ENCODE data around the gene ACSF3. TPM values are rescaled to one million over a fixed set of nuclear protein-coding genes. Genes with fewer than 3 reads are reported as not detected.

ACSF3 gene
- total RNA-seq, 1 experiment from 2014 or later: 74.5 TPM

DNA sequence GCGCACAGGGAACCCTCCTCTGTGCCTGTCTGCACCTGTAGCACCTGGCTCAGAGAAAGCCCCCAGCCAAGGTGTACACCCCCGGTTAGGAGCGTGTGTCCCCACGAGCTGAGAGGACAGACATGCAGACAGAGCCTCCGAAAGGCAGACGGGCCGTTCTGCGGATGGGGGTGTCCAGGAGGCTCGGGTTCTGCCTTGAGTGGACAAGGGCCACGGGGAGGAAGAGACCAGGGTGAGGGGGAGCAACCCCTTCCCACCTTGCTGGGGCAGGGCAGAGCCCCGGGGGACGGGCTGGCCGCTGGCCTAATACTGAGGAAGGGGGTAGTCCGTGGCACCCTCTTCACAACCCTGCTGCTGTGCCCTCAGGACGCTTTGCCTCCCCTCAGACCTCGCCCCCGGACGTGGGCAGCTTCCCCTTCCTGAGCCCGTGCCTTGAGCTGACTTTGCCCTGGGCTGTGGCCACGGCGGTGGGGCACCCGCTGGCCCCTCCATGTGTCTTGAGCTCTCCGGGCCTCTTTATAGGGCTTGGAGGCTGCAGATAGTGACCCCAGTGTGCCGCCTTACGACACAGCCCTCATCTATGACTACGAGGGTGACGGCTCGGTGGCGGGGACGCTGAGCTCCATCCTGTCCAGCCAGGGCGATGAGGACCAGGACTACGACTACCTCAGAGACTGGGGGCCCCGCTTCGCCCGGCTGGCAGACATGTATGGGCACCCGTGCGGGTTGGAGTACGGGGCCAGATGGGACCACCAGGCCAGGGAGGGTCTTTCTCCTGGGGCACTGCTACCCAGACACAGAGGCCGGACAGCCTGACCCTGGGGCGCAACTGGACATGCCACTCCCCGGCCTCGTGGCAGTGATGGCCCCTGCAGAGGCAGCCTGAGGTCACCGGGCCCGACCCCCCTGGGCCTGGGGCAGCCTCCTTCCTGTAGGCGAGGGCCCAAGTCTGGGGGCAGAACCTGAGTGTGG lies 101.0 kb downstream of the ACSF3 start:
- Histone ChIP-seq H3K4me3 (replicated peaks in 1 of 2; ENCODE audit: low read depth in 1 of 2, low read length in 2 of 2) (no peak overlapping the region), H2AFZ (ENCODE audit: low read depth, low read length, poor library complexity, severe bottlenecking) (no peak overlapping the region), H3K4me1 (ENCODE audit: control insufficient read depth in 1 of 2, insufficient read depth in 2 of 2, low read length in 2 of 2) (peaks cover 0 to 17% of the 10 kb centered on the region in 2 experiments; a peak in 2 of 4 replicates), H3K9me2 (ENCODE audit: insufficient read depth) (no peaks in the 10 kb centered on the region), H4K20me1 (ENCODE audit: insufficient read depth) (no peaks in the 10 kb centered on the region), H3K27me3 (ENCODE audit: insufficient read depth, low read length) (no peaks in the 10 kb centered on the region), H3K79me2 (ENCODE audit: insufficient read depth, low read length) (no peaks in the 10 kb centered on the region), H3K4me2 (ENCODE audit: low read length) (no peak overlapping the region), H3K9me3 (ENCODE audit: control insufficient read depth in 1 of 2, insufficient read depth in 1 of 2, low read depth in 1 of 2, low read length in 2 of 2) (no peaks in the 10 kb centered on the region), H3K36me3 (ENCODE audit: control insufficient read depth in 1 of 2, insufficient read depth in 2 of 2, low read length in 2 of 2) (no peaks in the 10 kb centered on the region), H3K27ac (ENCODE audit: low read depth, low read length) (no peak overlapping the region), H3K9ac (ENCODE audit: low read length) (no peak overlapping the region)
- RAD21 ChIA-PET (ENCODE audit: low non-redundant PET in 1 of 2, low total read pairs in 2 of 2, uncharacterized antibody in 2 of 2, unreplicated experiment in 2 of 2): no interaction called here
- TF ChIP-seq SRF (IDR thresholded peaks at IDR 0.05; ENCODE audit: low read depth) (no peak), POLR2AphosphoS5 (IDR thresholded peaks at IDR 0.05; ENCODE audit: low read depth, low read length) (no peak), TCF7L2 (IDR thresholded peaks at IDR 0.05; ENCODE audit: borderline replicate concordance, extremely low read depth, insufficient read depth, insufficient read length) (no peak)
- TF ChIP-seq, protein P1, sequence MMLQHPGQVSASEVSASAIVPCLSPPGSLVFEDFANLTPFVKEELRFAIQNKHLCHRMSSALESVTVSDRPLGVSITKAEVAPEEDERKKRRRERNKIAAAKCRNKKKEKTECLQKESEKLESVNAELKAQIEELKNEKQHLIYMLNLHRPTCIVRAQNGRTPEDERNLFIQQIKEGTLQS (IDR thresholded peaks at IDR 0.05): no peak
- CTCF ChIA-PET: no interaction called here
- no peak for ATAC-seq
- no TSS peak for BruUV-seq (replicated peaks)
- POLR2A ChIA-PET: no interaction called here
- DNase-seq (ENCODE audit: low read depth, low spot score): no peak
- intact Hi-C loops (cut with micrococcal nuclease): no loop called here

DNA sequence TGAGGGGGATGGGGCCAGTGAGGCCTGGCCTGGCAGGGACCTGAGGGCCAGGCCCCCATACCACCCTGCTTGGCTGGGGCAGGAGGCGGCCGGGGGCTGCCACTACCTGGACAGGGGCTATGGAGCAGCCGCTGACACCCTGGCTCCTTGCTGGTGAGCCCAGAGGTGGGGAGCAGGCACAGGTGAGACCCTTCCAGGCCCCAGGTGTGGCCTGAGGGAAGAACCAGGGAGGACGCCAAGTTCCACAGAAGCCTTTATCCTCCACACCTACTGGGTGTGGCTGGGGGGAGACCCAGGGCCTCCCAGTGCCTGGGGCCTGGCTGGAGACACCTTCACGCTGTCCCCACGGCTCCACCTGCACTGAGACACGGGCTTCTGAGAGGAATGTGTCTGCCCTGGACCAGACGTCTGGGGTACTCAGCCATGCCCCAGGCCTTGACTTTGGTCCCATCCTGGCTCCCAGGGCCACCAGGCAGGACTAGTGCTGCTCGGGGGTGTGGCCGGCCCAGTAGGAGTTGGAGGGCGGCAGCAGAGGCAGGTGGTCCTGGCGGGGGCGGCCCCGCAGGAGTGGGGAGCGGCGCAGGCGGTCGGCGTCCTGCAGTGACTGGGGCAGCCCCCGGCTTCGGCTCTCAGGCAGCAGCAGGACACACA lies 102.0 kb downstream of the ACSF3 start:
- peaks cover 5 to 27% of the 10 kb centered on the region in 2 experiments for H3K4me1 ChIP-seq (ENCODE audit: control insufficient read depth in 1 of 2, insufficient read depth in 2 of 2, low read length in 2 of 2)
- no peak overlapping the region for H3K4me2 ChIP-seq (ENCODE audit: low read length)
- no peaks in the 10 kb centered on the region for H3K9me3 ChIP-seq (ENCODE audit: control insufficient read depth in 1 of 2, insufficient read depth in 1 of 2, low read depth in 1 of 2, low read length in 2 of 2)
- H3K27ac ChIP-seq (ENCODE audit: low read depth, low read length): no peak overlapping the region; the same call in 1 of the 2 replicates
- no peak for ATAC-seq
- H3K79me2 ChIP-seq (ENCODE audit: insufficient read depth, low read length): no peaks in the 10 kb centered on the region
- H3K4me3 ChIP-seq (replicated peaks in 1 of 2; ENCODE audit: low read depth in 1 of 2, low read length in 2 of 2): no peak overlapping the region
- no peaks in the 10 kb centered on the region for H4K20me1 ChIP-seq (ENCODE audit: insufficient read depth)
- ChIA-PET POLR2A (no interaction called here), RAD21 (ENCODE audit: low non-redundant PET in 1 of 2, low total read pairs in 2 of 2, uncharacterized antibody in 2 of 2, unreplicated experiment in 2 of 2) (no interaction called here), CTCF (no interaction called here)
- no peak overlapping the region for H3K9ac ChIP-seq (ENCODE audit: low read length)
- H3K9me2 ChIP-seq (ENCODE audit: insufficient read depth): no peaks in the 10 kb centered on the region
- no peak overlapping the region for H2AFZ ChIP-seq (ENCODE audit: low read depth, low read length, poor library complexity, severe bottlenecking)
- no peak for DNase-seq (ENCODE audit: low read depth, low spot score)
- intact Hi-C loops (cut with micrococcal nuclease): no loop called here
- no peaks in the 10 kb centered on the region for H3K36me3 ChIP-seq (ENCODE audit: control insufficient read depth in 1 of 2, insufficient read depth in 2 of 2, low read length in 2 of 2)
- no peaks in the 10 kb centered on the region for H3K27me3 ChIP-seq (ENCODE audit: insufficient read depth, low read length)
- BruUV-seq (replicated peaks): no TSS peak
- TF ChIP-seq, protein P2, sequence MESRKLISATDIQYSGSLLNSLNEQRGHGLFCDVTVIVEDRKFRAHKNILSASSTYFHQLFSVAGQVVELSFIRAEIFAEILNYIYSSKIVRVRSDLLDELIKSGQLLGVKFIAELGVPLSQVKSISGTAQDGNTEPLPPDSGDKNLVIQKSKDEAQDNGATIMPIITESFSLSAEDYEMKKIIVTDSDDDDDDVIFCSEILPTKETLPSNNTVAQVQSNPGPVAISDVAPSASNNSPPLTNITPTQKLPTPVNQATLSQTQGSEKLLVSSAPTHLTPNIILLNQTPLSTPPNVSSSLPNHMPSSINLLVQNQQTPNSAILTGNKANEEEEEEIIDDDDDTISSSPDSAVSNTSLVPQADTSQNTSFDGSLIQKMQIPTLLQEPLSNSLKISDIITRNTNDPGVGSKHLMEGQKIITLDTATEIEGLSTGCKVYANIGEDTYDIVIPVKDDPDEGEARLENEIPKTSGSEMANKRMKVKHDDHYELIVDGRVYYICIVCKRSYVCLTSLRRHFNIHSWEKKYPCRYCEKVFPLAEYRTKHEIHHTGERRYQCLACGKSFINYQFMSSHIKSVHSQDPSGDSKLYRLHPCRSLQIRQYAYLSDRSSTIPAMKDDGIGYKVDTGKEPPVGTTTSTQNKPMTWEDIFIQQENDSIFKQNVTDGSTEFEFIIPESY (IDR thresholded peaks at IDR 0.05; ENCODE audit: extremely low read depth, insufficient replicate concordance, low read length): no peak
- TF ChIP-seq FOSL1 (IDR thresholded peaks at IDR 0.05; ENCODE audit: low read depth) (no peak), ZNF274 (IDR thresholded peaks at IDR 0.05; ENCODE audit: low read depth, low read length) (no peak), EZH2phosphoT487 (IDR thresholded peaks at IDR 0.05; ENCODE audit: borderline replicate concordance) (no peak), POLR2AphosphoS5 (IDR thresholded peaks at IDR 0.05; ENCODE audit: low read depth, low read length) (no peak), SIN3A (IDR thresholded peaks at IDR 0.05; ENCODE audit: low read depth) (no peak)
- TF ChIP-seq, protein P3, sequence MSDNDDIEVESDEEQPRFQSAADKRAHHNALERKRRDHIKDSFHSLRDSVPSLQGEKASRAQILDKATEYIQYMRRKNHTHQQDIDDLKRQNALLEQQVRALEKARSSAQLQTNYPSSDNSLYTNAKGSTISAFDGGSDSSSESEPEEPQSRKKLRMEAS (IDR thresholded peaks at IDR 0.05): no peak
- TF ChIP-seq, protein P4, sequence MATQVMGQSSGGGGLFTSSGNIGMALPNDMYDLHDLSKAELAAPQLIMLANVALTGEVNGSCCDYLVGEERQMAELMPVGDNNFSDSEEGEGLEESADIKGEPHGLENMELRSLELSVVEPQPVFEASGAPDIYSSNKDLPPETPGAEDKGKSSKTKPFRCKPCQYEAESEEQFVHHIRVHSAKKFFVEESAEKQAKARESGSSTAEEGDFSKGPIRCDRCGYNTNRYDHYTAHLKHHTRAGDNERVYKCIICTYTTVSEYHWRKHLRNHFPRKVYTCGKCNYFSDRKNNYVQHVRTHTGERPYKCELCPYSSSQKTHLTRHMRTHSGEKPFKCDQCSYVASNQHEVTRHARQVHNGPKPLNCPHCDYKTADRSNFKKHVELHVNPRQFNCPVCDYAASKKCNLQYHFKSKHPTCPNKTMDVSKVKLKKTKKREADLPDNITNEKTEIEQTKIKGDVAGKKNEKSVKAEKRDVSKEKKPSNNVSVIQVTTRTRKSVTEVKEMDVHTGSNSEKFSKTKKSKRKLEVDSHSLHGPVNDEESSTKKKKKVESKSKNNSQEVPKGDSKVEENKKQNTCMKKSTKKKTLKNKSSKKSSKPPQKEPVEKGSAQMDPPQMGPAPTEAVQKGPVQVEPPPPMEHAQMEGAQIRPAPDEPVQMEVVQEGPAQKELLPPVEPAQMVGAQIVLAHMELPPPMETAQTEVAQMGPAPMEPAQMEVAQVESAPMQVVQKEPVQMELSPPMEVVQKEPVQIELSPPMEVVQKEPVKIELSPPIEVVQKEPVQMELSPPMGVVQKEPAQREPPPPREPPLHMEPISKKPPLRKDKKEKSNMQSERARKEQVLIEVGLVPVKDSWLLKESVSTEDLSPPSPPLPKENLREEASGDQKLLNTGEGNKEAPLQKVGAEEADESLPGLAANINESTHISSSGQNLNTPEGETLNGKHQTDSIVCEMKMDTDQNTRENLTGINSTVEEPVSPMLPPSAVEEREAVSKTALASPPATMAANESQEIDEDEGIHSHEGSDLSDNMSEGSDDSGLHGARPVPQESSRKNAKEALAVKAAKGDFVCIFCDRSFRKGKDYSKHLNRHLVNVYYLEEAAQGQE (IDR thresholded peaks at IDR 0.05; ENCODE audit: low read depth): no peak
